Measurements from ENCODE around the gene TRAPPC2L. TPM values are rescaled to one million over a fixed set of nuclear protein-coding genes. Genes with fewer than 3 reads are reported as not detected.

Gene TRAPPC2L
- polyA plus RNA-seq, 3 donors, result 38.8 to 89.3 (median 82.4) TPM

DNA sequence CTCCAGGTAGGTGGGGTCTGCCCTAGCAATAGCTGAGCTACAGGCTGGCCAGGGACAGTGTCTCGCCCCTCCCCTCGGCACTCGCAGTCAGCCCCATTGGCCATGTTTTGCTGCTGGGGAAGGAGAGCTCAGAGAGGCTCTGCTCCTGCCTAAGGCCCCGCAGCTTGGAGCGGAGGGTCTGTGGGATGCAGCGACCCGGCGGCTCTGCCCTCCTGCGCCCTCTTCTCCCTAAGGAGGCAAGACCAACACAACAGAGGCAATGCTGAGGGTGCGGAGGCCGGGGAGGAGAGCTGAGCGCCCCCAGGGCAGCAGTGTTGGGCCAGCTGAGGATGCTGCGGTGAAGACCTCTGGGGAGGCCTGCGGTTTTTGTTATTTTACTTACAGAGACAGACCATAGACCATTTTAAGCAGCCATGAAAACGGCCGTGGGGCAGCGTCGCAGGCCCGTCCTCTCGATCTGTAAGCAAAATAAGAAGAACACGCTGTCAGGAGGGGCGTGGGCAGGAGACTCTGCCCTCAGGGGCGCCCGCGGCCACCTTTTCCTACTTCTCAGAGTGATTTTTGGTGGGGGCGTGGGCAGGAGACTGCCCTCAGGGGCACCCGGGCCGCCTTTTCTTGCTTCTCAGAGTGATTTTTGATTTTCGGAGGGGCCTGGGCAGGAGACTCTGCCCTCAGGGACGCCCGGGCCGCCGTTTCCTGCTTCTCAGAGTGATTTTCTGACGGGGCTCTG lies 40.9 kb downstream of the TRAPPC2L start:
- H3K9me3 Mint-ChIP-seq, result peaks cover 0 to 5% (median 0%) of the 10 kb centered on the region in 7 donors
- Histone ChIP-seq H2AFZ (ENCODE audit: insufficient read depth, low read depth, low read length, poor library complexity, severe bottlenecking) (no peak overlapping the region), H3K9me3 (replicated peaks in 1 of 2; ENCODE audit: control insufficient read depth in 1 of 2, insufficient read depth in 1 of 2, low read length in 2 of 2) (no peaks in the 10 kb centered on the region), H3K9ac (ENCODE audit: insufficient read depth, low read length, poor library complexity, severe bottlenecking) (no peak overlapping the region), H4K20me1 (ENCODE audit: insufficient read depth, low read length) (peaks cover 98% of the 10 kb centered on the region), H3K4me3 (replicated peaks in 1 of 3; ENCODE audit: low read depth in 2 of 3, low read length in 3 of 3) (no peak overlapping the region), H3K27ac (ENCODE audit: low read depth in 1 of 2, low read length in 2 of 2) (no peak overlapping the region), H3K36me3 (replicated peaks in 1 of 2; ENCODE audit: control insufficient read depth in 1 of 2, insufficient read depth in 2 of 2, low read length in 2 of 2) (peaks cover 80 to 88% of the 10 kb centered on the region in 2 donors), H3K4me1 (ENCODE audit: control insufficient read depth in 1 of 2, insufficient read depth in 2 of 2, low read length in 2 of 2) (no peaks in the 10 kb centered on the region), H3K79me2 (ENCODE audit: insufficient read depth, low read length) (peaks cover 6% of the 10 kb centered on the region), H3K27me3 (ENCODE audit: control insufficient read depth in 2 of 2, insufficient read depth in 2 of 2, low read length in 2 of 2) (no peaks in the 10 kb centered on the region), H3K4me2 (replicated peaks; ENCODE audit: extremely low read depth, low read length, poor library complexity, severe bottlenecking) (no peak overlapping the region)
- H3K4me3 Mint-ChIP-seq, result no peak overlapping the region
- 92% methylated on average over 22 of the region's 34 CpGs for WGBS (ENCODE audit: insufficient coverage)
- TF ChIP-seq, protein P1, sequence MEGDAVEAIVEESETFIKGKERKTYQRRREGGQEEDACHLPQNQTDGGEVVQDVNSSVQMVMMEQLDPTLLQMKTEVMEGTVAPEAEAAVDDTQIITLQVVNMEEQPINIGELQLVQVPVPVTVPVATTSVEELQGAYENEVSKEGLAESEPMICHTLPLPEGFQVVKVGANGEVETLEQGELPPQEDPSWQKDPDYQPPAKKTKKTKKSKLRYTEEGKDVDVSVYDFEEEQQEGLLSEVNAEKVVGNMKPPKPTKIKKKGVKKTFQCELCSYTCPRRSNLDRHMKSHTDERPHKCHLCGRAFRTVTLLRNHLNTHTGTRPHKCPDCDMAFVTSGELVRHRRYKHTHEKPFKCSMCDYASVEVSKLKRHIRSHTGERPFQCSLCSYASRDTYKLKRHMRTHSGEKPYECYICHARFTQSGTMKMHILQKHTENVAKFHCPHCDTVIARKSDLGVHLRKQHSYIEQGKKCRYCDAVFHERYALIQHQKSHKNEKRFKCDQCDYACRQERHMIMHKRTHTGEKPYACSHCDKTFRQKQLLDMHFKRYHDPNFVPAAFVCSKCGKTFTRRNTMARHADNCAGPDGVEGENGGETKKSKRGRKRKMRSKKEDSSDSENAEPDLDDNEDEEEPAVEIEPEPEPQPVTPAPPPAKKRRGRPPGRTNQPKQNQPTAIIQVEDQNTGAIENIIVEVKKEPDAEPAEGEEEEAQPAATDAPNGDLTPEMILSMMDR (IDR thresholded peaks at IDR 0.05), result no peak
- no peaks in the 10 kb centered on the region for H3K4me1 Mint-ChIP-seq
- intact Hi-C loops (cut with micrococcal nuclease), result no loop called here
- no peaks in the 10 kb centered on the region for H3K27me3 Mint-ChIP-seq (ENCODE audit: low read depth in 3 of 3)
- H3K36me3 Mint-ChIP-seq, result peaks cover 41 to 68% of the 10 kb centered on the region in 2 donors
- H3K27ac Mint-ChIP-seq, result peak overlapping the region in 1 of 7 donors; percentile 46
- DNase-seq, result no peak

DNA sequence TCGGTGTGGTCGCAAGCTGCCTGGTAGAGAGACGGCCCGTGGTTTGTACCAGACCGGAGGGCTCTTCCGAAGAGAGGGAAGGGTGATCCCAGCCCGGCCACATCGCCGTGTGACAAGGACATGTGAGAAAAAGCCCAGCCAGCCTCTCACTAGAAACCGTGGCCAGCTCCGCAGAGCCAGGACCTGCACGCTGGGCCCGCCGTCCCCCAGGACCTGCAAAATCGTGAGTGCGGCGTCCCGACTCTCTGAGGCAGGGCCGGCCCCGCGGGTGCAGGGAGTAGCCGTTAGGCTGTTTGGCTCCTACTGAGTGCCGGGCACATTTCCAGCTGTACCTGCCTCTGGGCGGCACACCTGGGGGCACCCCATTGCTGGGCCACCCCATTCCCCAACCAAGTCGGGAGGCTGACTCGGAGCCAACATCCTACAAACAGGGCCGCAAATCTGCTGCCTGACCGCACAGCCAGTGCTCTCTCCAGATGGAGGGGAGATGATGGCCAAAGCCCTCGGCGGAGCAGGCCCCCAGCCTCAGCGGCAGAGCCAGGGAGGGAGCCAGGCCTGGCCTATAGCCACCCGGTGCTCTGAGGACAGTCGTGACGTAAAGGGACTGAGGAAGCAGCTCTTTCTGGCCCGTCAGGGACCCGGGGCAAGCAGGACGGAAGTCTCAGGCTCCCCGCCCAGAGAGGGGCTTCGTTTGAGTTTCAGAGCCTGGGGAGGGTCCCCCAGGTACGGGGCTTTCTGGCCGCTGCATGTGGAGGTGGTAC lies 43.2 kb downstream of the TRAPPC2L start:
- H3K4me1 Mint-ChIP-seq, result peaks cover 2% of the 10 kb centered on the region
- no peak for DNase-seq
- Histone ChIP-seq H3K4me2 (replicated peaks; ENCODE audit: extremely low read depth, low read length, poor library complexity, severe bottlenecking) (no peak overlapping the region), H4K20me1 (ENCODE audit: insufficient read depth, low read length) (peaks cover 100% of the 10 kb centered on the region), H3K9ac (ENCODE audit: insufficient read depth, low read length, poor library complexity, severe bottlenecking) (no peak overlapping the region), H3K27me3 (ENCODE audit: control insufficient read depth in 2 of 2, insufficient read depth in 2 of 2, low read length in 2 of 2) (no peaks in the 10 kb centered on the region), H3K4me3 (replicated peaks in 1 of 3; ENCODE audit: low read depth in 2 of 3, low read length in 3 of 3) (no peak overlapping the region), H3K79me2 (ENCODE audit: insufficient read depth, low read length) (peaks cover 17% of the 10 kb centered on the region), H3K36me3 (replicated peaks in 1 of 2; ENCODE audit: control insufficient read depth in 1 of 2, insufficient read depth in 2 of 2, low read length in 2 of 2) (peaks cover 74 to 86% of the 10 kb centered on the region in 2 donors), H3K4me1 (ENCODE audit: control insufficient read depth in 1 of 2, insufficient read depth in 2 of 2, low read length in 2 of 2) (no peaks in the 10 kb centered on the region), H3K9me3 (replicated peaks in 1 of 2; ENCODE audit: control insufficient read depth in 1 of 2, insufficient read depth in 1 of 2, low read length in 2 of 2) (no peaks in the 10 kb centered on the region), H2AFZ (ENCODE audit: insufficient read depth, low read depth, low read length, poor library complexity, severe bottlenecking) (no peak overlapping the region), H3K27ac (ENCODE audit: low read depth in 1 of 2, low read length in 2 of 2) (no peak overlapping the region)
- no peaks in the 10 kb centered on the region for H3K27me3 Mint-ChIP-seq (ENCODE audit: low read depth in 3 of 3)
- H3K27ac Mint-ChIP-seq, result no peak overlapping the region
- 92% methylated on average over 29 of the region's 41 CpGs for WGBS (ENCODE audit: insufficient coverage)
- no peak overlapping the region for H3K4me3 Mint-ChIP-seq
- TF ChIP-seq, protein P1 (IDR thresholded peaks at IDR 0.05), result no peak
- H3K36me3 Mint-ChIP-seq, result peaks cover 42 to 71% of the 10 kb centered on the region in 2 donors
- peaks cover 0 to 4% (median 0%) of the 10 kb centered on the region in 7 donors for H3K9me3 Mint-ChIP-seq
- intact Hi-C loops (cut with micrococcal nuclease), result no loop called here
